ENCODE results near the gene PROM1.

The PROM1 gene

GRCh38 chr4:16125571-16126445 is 42.0 kb upstream of the PROM1 start:
- H3K27ac ChIP-seq (ENCODE audit: extremely low read depth, low read depth, low read length) = no peak overlapping the region
- no peaks in the 10 kb centered on the region for H3K9me3 ChIP-seq (ENCODE audit: control insufficient read depth, insufficient read depth, low read depth, low read length)
- CTCF ChIA-PET = interaction anchor here (0.6 to 0.7 kb wide), 2 partner anchors 80 to 1296 kb away, joined by 3 read pairs; no protein-coding TSS in a partner anchor
- H3K36me3 ChIP-seq (ENCODE audit: control insufficient read depth in 2 of 2, insufficient read depth in 1 of 2, low read length in 2 of 2) = no peaks in the 10 kb centered on the region
- no peak overlapping the region for H3K4me3 ChIP-seq (ENCODE audit: low read depth, low read length)
- no peak for TF ChIP-seq ZNF121 (tag by site-specific recombination; IDR thresholded peaks at IDR 0.05)
- no peak for TF ChIP-seq ZNF558 (tag by site-specific recombination; IDR thresholded peaks at IDR 0.05)
- no peak for TF ChIP-seq GLI4 (tag by site-specific recombination; IDR thresholded peaks at IDR 0.05)
- no peak for TF ChIP-seq MYNN (tag by site-specific recombination; IDR thresholded peaks at IDR 0.05; ENCODE audit: borderline replicate concordance)
- TF ChIP-seq ZBTB44 (tag by site-specific recombination; IDR thresholded peaks at IDR 0.05) = no peak
- no peak for TF ChIP-seq ZFHX2 (tag by site-specific recombination; conservative IDR thresholded peaks at IDR 0.05)
- no peak for TF ChIP-seq ZNF701 (tag by site-specific recombination; IDR thresholded peaks at IDR 0.05)
- TF ChIP-seq ZNF548 (tag by site-specific recombination; IDR thresholded peaks at IDR 0.05) = no peak
- TF ChIP-seq ZNF777 (tag by site-specific recombination; IDR thresholded peaks at IDR 0.05; ENCODE audit: borderline replicate concordance) = no peak
- no peak for TF ChIP-seq ZNF639 (tag by site-specific recombination; IDR thresholded peaks at IDR 0.05)
- no peak for TF ChIP-seq SP2 (tag by site-specific recombination; IDR thresholded peaks at IDR 0.05)
- no peak for TF ChIP-seq ZNF23 (tag by site-specific recombination; IDR thresholded peaks at IDR 0.05; ENCODE audit: borderline replicate concordance)
- TF ChIP-seq ZNF174 (tag by site-specific recombination; IDR thresholded peaks at IDR 0.05) = no peak
- TF ChIP-seq ZNF76 (tag by site-specific recombination; IDR thresholded peaks at IDR 0.05; ENCODE audit: borderline replicate concordance, low read depth) = no peak
- no peak for TF ChIP-seq ZBTB6 (tag by site-specific recombination; IDR thresholded peaks at IDR 0.05)
- no peak for TF ChIP-seq SCRT1 (tag by site-specific recombination; IDR thresholded peaks at IDR 0.05; ENCODE audit: borderline replicate concordance)
- no peak for TF ChIP-seq ZNF157 (tag by site-specific recombination; IDR thresholded peaks at IDR 0.05)
- no peak for TF ChIP-seq ZNF473 (tag by site-specific recombination; IDR thresholded peaks at IDR 0.05)
- TF ChIP-seq ZNF626 (tag by site-specific recombination; IDR thresholded peaks at IDR 0.05) = no peak
- POLR2A ChIA-PET = no interaction called here
- H3K4me1 ChIP-seq (ENCODE audit: control insufficient read depth, insufficient read depth, low read length) = 0 out of 2 replicates have a peak, but pooled peaks cover 3% of the 10 kb centered on the region

GRCh38 chr4:16124232-16124631 is 40.4 kb upstream of the PROM1 start:
- H3K27ac ChIP-seq (ENCODE audit: extremely low read depth, low read depth, low read length) = no peak overlapping the region
- H3K4me1 ChIP-seq (ENCODE audit: control insufficient read depth, insufficient read depth, low read length) = no peaks in the 10 kb centered on the region
- H3K4me3 ChIP-seq (ENCODE audit: low read depth, low read length) = no peak overlapping the region
- H3K36me3 ChIP-seq (ENCODE audit: control insufficient read depth in 2 of 2, insufficient read depth in 1 of 2, low read length in 2 of 2) = no peaks in the 10 kb centered on the region
- ChIA-PET POLR2A (no interaction called here), CTCF (interaction anchor here (0.7 kb wide), 1 partner anchor 140 kb away, joined by 6 read pairs; no protein-coding TSS in a partner anchor)
- no peaks in the 10 kb centered on the region for H3K9me3 ChIP-seq (ENCODE audit: control insufficient read depth, insufficient read depth, low read depth, low read length)
- no peak for TF ChIP-seq CTCF (tag by site-specific recombination; IDR thresholded peaks at IDR 0.05)
- TF ChIP-seq ZNF777 (tag by site-specific recombination; IDR thresholded peaks at IDR 0.05; ENCODE audit: borderline replicate concordance) = no peak
- no peak for TF ChIP-seq ZNF660 (tag by site-specific recombination; IDR thresholded peaks at IDR 0.05)
- no peak for TF ChIP-seq ZNF280C (tag by site-specific recombination; IDR thresholded peaks at IDR 0.05)
- no peak for TF ChIP-seq ZNF692 (tag by site-specific recombination; IDR thresholded peaks at IDR 0.05)
- no peak for TF ChIP-seq YY1 (tag by site-specific recombination; IDR thresholded peaks at IDR 0.05)
